ENCODE data around the gene KLHL17. TPM values are rescaled to one million over a fixed set of nuclear protein-coding genes. Genes with fewer than 3 reads are reported as not detected.

The KLHL17 gene
- total RNA-seq, 3 donors from 2014 or later = 9.0 to 14.7 (median 11.0) TPM

- H3K36me3 ChIP-seq (ENCODE audit: low read depth) = no peaks in the 10 kb centered on the region
- intact Hi-C loops (cut with DNase I, micrococcal nuclease) = no loop called here
- peaks cover 11% of the 10 kb centered on the region for H3K4me1 ChIP-seq (ENCODE audit: low read depth)
- no peak for TF ChIP-seq CTCF (IDR thresholded peaks at IDR 0.05)
- H3K9me3 ChIP-seq = no peaks in the 10 kb centered on the region
- DNase-seq = peak in 1 of 3 donors; percentile 41
- no peak for ATAC-seq
- H3K4me3 ChIP-seq = no peak overlapping the region
These were observed 10.8 kb downstream of the KLHL17 start for GRCh38 chr1:970973-971730.

- intact Hi-C loops (cut with DNase I, micrococcal nuclease) = no loop called here
- no peaks in the 10 kb centered on the region for H3K36me3 ChIP-seq (ENCODE audit: low read depth)
- DNase-seq (no peak), ATAC-seq (no peak)
- H3K4me1 ChIP-seq (ENCODE audit: low read depth) = peaks cover 8% of the 10 kb centered on the region
- H3K4me3 ChIP-seq = no peak overlapping the region
- TF ChIP-seq CTCF (IDR thresholded peaks at IDR 0.05) = no peak
- H3K9me3 ChIP-seq = no peaks in the 10 kb centered on the region
These were observed 11.5 kb downstream of the KLHL17 start for GRCh38 chr1:971751-972506.

- ATAC-seq (no peak), DNase-seq (peak in 1 of 3 donors; percentile 41)
- H3K4me3 ChIP-seq = no peak overlapping the region
These were observed 12.5 kb downstream of the KLHL17 start for GRCh38 chr1:972726-973458.

GRCh38 chr1:973459-974292, 13.3 kb downstream of the KLHL17 start:
- intact Hi-C loops (cut with DNase I, micrococcal nuclease) = no loop called here
- Histone ChIP-seq H3K36me3 (ENCODE audit: low read depth) (no peaks in the 10 kb centered on the region), H3K4me3 (no peak overlapping the region), H3K9me3 (no peaks in the 10 kb centered on the region), H3K4me1 (ENCODE audit: low read depth) (peaks cover 5% of the 10 kb centered on the region)
- ATAC-seq (no peak), DNase-seq (peak in 1 of 3 donors; percentile 46)
- TF ChIP-seq CTCF (IDR thresholded peaks at IDR 0.05) = no peak

More at GRCh38 chr1:972726-973458, 12.5 kb downstream of the KLHL17 start:
- Histone ChIP-seq H3K4me1 (ENCODE audit: low read depth) (peaks cover 5% of the 10 kb centered on the region), H3K9me3 (no peaks in the 10 kb centered on the region), H3K36me3 (ENCODE audit: low read depth) (no peaks in the 10 kb centered on the region)
- TF ChIP-seq CTCF (IDR thresholded peaks at IDR 0.05) = no peak
- intact Hi-C loops (cut with DNase I, micrococcal nuclease) = no loop called here

- ATAC-seq (no peak), DNase-seq (no peak)
- TF ChIP-seq CTCF (IDR thresholded peaks at IDR 0.05) = no peak
- Histone ChIP-seq H3K4me1 (ENCODE audit: low read depth) (peaks cover 5% of the 10 kb centered on the region), H3K36me3 (ENCODE audit: low read depth) (no peaks in the 10 kb centered on the region), H3K9me3 (no peaks in the 10 kb centered on the region), H3K4me3 (no peak overlapping the region)
- intact Hi-C loops (cut with DNase I, micrococcal nuclease) = no loop called here
These were observed 13.9 kb downstream of the KLHL17 start for GRCh38 chr1:974293-974640.

Data from mucosa of descending colon (tissue), 3 donors.